GM23248 (cell line): Measurements from ENCODE around the gene ACO2.

Experiments used
- EZH2 ChIP-seq: fragments of 200-600 bp; sonication (generic); IDR thresholded peaks from 2 replicates; pipeline ENCODE4 v1.6.1; 2018; ENCODE audit warnings: antibody characterized with exemption, mild to moderate bottlenecking; ENCODE audit not compliant: insufficient read depth, poor library complexity, severe bottlenecking
- EZH2phosphoT487 ChIP-seq: fragments of 200-600 bp; sonication (generic); IDR thresholded peaks from 2 replicates; pipeline ENCODE4 v1.6.1; 2018; ENCODE audit warnings: antibody characterized with exemption, moderate library complexity, mild to moderate bottlenecking, low read depth; ENCODE audit not compliant: insufficient read depth

DNA sequence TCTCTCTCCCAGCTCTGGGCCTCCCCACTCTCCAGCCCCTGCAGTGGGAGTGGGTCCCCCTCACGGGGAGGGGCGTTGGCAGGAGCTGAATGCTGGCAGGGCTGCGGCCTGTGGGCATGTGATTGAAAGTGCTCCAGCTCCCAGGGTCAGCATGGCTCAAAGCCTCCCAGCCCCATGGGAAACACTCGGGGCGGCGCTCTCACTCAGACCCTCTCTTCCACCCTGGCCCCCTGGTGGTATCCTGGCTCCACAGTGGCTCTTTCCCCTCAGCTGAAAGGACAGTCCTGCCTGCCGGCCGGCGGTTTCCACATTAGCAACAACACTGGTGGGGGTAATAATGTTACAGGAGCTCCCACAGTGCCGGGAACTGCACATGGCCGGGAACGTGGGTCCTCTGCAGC lies 39.9 kb downstream of the ACO2 start:
- TF ChIP-seq EZH2phosphoT487: no peak
- TF ChIP-seq EZH2: no peak
